B cell (primary cell): ENCODE data around the gene SPHK1. TPM values are rescaled to one million over a fixed set of nuclear protein-coding genes. Genes with fewer than 3 reads are reported as not detected.
A peak's percentile ranks its signal among the peaks of the same experiment; 100 is the strongest.

Source experiments
- ATAC-seq: fragments of 200-7000 bp; cut with Tn5 transposase; one replicate; pipeline ENCODE4 v1.10.0; 2021; ENCODE audit warnings: low read depth, mild to moderate bottlenecking, moderate number of reproducible peaks, moderate library complexity
- CTCF ChIA-PET: fragments of 350-600 bp; sonication (Branson Sonifier 250); formaldehyde crosslinking; loops from one replicate; lab custom pipeline; 2021; ENCODE audit warnings: antibody characterized with exemption, inconsistent platforms; lab: Charles Lee
- POLR2A ChIA-PET: fragments of 350-600 bp; sonication (Branson Sonifier 250); formaldehyde crosslinking; loops from one replicate; lab custom pipeline; 2021; ENCODE audit warnings: antibody characterized with exemption; lab: Charles Lee
- DNase-seq: peaks from one replicate; pipeline ENCODE4 v3.0.0; 2013
- H2AFZ ChIP-seq: 2 replicates; pipeline ENCODE4 v1.6.1; 2012; ENCODE audit warnings: mild to moderate bottlenecking, low read depth, low read length; ENCODE audit not compliant: insufficient read depth, poor library complexity, severe bottlenecking
- H3K27ac ChIP-seq, 2 donors: 1 replicate in 1 of 2; 2 replicates in 1 of 2; pipeline ENCODE4 v1.5.1; 2012 to 2013; ENCODE audit warnings: low read length in 2 of 2, mild to moderate bottlenecking in 2 of 2, moderate library complexity in 1 of 2
- H3K27me3 ChIP-seq, 4 experiments: fragments of 200-600 bp in 1 of 4; sonication (generic) in 1 of 4; replicated peaks in 1 of 4; 1 replicate in 2 of 4; 2 replicates in 2 of 4; pipeline versions ENCODE4 v1.6.1 to v1.7.0; 2013 to 2016; ENCODE audit warnings: low read length in 3 of 4, mild to moderate bottlenecking in 2 of 4, mixed read lengths in 1 of 4, moderate library complexity in 1 of 4; ENCODE audit not compliant: insufficient read depth in 4 of 4, control insufficient read depth in 3 of 4; ENCODE audit errors: control extremely low read depth in 1 of 4
- H3K36me3 ChIP-seq, 2 experiments: replicated peaks in 1 of 2; 1 replicate in 1 of 2; 2 replicates in 1 of 2; pipeline versions ENCODE4 v1.6.1 to v1.7.1; 2013; ENCODE audit warnings: low read length in 1 of 2; ENCODE audit not compliant: insufficient read depth in 2 of 2, control insufficient read depth in 1 of 2; ENCODE audit errors: control extremely low read depth in 1 of 2, extremely low read depth in 1 of 2
- H3K4me1 ChIP-seq, 2 donors: fragments of 200-600 bp in 1 of 2; sonication (generic) in 1 of 2; 1 replicate in 1 of 2; 2 replicates in 1 of 2; pipeline versions ENCODE4 v1.5.1 to v1.6.1; 2013 to 2017; ENCODE audit warnings: low read length in 2 of 2; ENCODE audit not compliant: control insufficient read depth in 2 of 2, insufficient read depth in 2 of 2
- H3K4me2 ChIP-seq: replicated peaks from 2 replicates; pipeline ENCODE3; 2012; ENCODE audit warnings: mild to moderate bottlenecking, low read depth, low read length; ENCODE audit not compliant: poor library complexity, severe bottlenecking
- H3K4me3 ChIP-seq, 5 experiments: fragments of 200-600 bp in 1 of 5; sonication (generic) in 1 of 5; 1 replicate in 3 of 5; 2 replicates in 2 of 5; pipeline versions ENCODE4 v1.5.1 to v1.7.0; 2011 to 2016; ENCODE audit warnings: low read length in 4 of 5, mild to moderate bottlenecking in 4 of 5, low read depth in 2 of 5, control low read depth in 1 of 5, moderate library complexity in 1 of 5; ENCODE audit not compliant: insufficient read depth in 1 of 5; ENCODE audit errors: control extremely low read depth in 1 of 5, extremely low read depth in 1 of 5
- H3K79me2 ChIP-seq: fragments of 200-600 bp; sonication (generic); one replicate; pipeline ENCODE4 v1.6.0; 2016; ENCODE audit warnings: low read length; ENCODE audit not compliant: control insufficient read depth, insufficient read depth
- H3K9ac ChIP-seq: fragments of 200-600 bp; sonication (generic); 2 replicates; pipeline ENCODE4 v1.6.1; 2017; ENCODE audit warnings: mild to moderate bottlenecking, low read length, moderate library complexity
- H3K9me3 ChIP-seq, 3 donors: one replicate each; pipeline versions ENCODE4 v1.6.1 to v1.7.1; 2013; ENCODE audit warnings: low read length in 2 of 3; ENCODE audit not compliant: control insufficient read depth in 2 of 3, insufficient read depth in 1 of 3; ENCODE audit errors: control extremely low read depth in 1 of 3
- H4K20me1 ChIP-seq: 2 replicates; pipeline ENCODE4 v1.6.0; 2012; ENCODE audit warnings: mild to moderate bottlenecking, low read length; ENCODE audit not compliant: insufficient read depth, control insufficient read depth, poor library complexity, severe bottlenecking
- H3K27ac Mint-ChIP-seq: one replicate; pipeline ENCODE4 v1.8.0; 2021; ENCODE audit warnings: mixed read lengths
- H3K27me3 Mint-ChIP-seq: one replicate; pipeline ENCODE4 v1.8.0; 2021; ENCODE audit warnings: mixed read lengths
- H3K4me1 Mint-ChIP-seq: one replicate; pipeline ENCODE4 v1.8.0; 2021; ENCODE audit warnings: mixed read lengths
- H3K4me3 Mint-ChIP-seq: one replicate; pipeline ENCODE4 v1.8.0; 2021; ENCODE audit warnings: mixed read lengths
- H3K9me3 Mint-ChIP-seq: one replicate; pipeline ENCODE4 v1.8.0; 2022; ENCODE audit warnings: mixed read lengths; ENCODE audit not compliant: insufficient read depth
- EZH2 ChIP-seq: IDR thresholded peaks from 2 replicates; pipeline ENCODE4 v1.6.1; 2012; ENCODE audit warnings: borderline replicate concordance, low read depth, mild to moderate bottlenecking, moderate library complexity, low read length; ENCODE audit not compliant: insufficient read depth, poor library complexity, severe bottlenecking
- WGBS: methylation state at CpG from one replicate; pipeline ENCODE4 v1.1.5; 2013; ENCODE audit warnings: missing lambda C conversion rate; ENCODE audit not compliant: insufficient coverage; 5-methylcytosine and 5-hydroxymethylcytosine counted together
- intact Hi-C: fragments of 100-400 bp; cut with micrococcal nuclease; formaldehyde crosslinking; loops from one replicate; pipeline ENCODE4 v1.10.0; 2022
- polyA plus RNA-seq: library from polyadenylated mRNA; depleted of rRNA; stranded (reverse); fragments of >200 nt; gene quantifications from 2 replicates; pipeline ENCODE4 v1.2.3, GENCODE V29; 2012
- total RNA-seq, 2 donors: library from RNA; stranded (reverse); fragments of 120-200 nt in 1 of 2; gene quantifications; 1 replicate in 1 of 2; 2 replicates in 1 of 2; pipeline versions ENCODE4 v1.2.3 to v1.2.4, GENCODE V29; 2013 to 2022
- TF ChIP-seq, protein P1 (sequence below): fragments of 200-600 bp; IDR thresholded peaks from one replicate; pipeline ENCODE4 v1.8.0; 2022; ENCODE audit warnings: antibody characterized with exemption, mild to moderate bottlenecking

SPHK1 gene
- total and polyA plus RNA-seq, 2 donors (not counting 1 experiment from before 2014, with no cell fraction given): 1.1 to 2.4 TPM

DNA sequence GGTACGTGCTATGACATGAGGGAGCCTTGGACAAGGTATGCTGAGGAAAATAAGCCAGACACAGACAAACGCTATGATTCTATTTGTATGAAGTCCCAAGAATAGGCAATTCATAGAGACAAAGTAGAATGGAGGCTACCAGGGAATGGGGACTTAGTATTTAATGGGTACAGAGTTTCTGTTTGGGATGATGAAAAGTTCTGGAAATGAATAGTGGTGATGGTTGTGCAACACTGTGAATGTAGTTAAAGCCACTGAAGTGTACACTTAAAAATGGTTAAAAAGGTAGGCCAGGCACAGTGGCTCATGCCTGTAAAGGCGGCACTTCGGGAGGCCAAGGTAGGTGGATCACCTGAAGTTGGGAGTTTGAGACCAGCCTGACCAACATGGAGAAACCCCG is 33.9 kb upstream of the SPHK1 start:
- no peaks in the 10 kb centered on the region for H3K9me3 ChIP-seq
- Mint-ChIP-seq H3K4me3 (no peak overlapping the region), H3K4me1 (peaks cover 21% of the 10 kb centered on the region), H3K9me3 (no peaks in the 10 kb centered on the region), H3K27ac (no peak overlapping the region), H3K27me3 (no peaks in the 10 kb centered on the region)
- POLR2A ChIA-PET: no interaction called here
- no peak overlapping the region for H3K9ac ChIP-seq
- no peak overlapping the region for H3K4me3 ChIP-seq
- DNase-seq: no peak
- no peaks in the 10 kb centered on the region for H4K20me1 ChIP-seq
- no peaks in the 10 kb centered on the region for H3K27me3 ChIP-seq
- CTCF ChIA-PET: interaction anchor here (0.6 kb wide), 1 partner anchor 85 kb away, joined by 3 read pairs; no protein-coding TSS in a partner anchor
- no peak overlapping the region for H3K27ac ChIP-seq
- no peak for ATAC-seq
- WGBS: 100% methylated on average over 4 of the region's 5 CpGs
- H3K4me1 ChIP-seq: peaks cover 7 to 16% of the 10 kb centered on the region in 2 donors
- intact Hi-C loops: loop anchor here (5.0 kb wide), 1 partner anchor 792 kb away; the partner anchor contains the start of gene SEC14L1
- H2AFZ ChIP-seq: no peak overlapping the region
- peaks cover 30% of the 10 kb centered on the region for H3K79me2 ChIP-seq
- peaks cover 4 to 17% of the 10 kb centered on the region in 2 experiments for H3K36me3 ChIP-seq
- no peak for TF ChIP-seq EZH2
- TF ChIP-seq, protein P1, sequence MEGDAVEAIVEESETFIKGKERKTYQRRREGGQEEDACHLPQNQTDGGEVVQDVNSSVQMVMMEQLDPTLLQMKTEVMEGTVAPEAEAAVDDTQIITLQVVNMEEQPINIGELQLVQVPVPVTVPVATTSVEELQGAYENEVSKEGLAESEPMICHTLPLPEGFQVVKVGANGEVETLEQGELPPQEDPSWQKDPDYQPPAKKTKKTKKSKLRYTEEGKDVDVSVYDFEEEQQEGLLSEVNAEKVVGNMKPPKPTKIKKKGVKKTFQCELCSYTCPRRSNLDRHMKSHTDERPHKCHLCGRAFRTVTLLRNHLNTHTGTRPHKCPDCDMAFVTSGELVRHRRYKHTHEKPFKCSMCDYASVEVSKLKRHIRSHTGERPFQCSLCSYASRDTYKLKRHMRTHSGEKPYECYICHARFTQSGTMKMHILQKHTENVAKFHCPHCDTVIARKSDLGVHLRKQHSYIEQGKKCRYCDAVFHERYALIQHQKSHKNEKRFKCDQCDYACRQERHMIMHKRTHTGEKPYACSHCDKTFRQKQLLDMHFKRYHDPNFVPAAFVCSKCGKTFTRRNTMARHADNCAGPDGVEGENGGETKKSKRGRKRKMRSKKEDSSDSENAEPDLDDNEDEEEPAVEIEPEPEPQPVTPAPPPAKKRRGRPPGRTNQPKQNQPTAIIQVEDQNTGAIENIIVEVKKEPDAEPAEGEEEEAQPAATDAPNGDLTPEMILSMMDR: no peak
- no peak overlapping the region for H3K4me2 ChIP-seq

GRCh38 chr17:76351526-76352071 is 32.8 kb upstream of the SPHK1 start:
- Histone ChIP-seq H2AFZ (no peak overlapping the region), H3K4me2 (no peak overlapping the region), H3K27ac (no peak overlapping the region), H3K27me3 (no peaks in the 10 kb centered on the region), H3K9me3 (no peaks in the 10 kb centered on the region), H3K4me3 (no peak overlapping the region), H3K79me2 (peaks cover 25% of the 10 kb centered on the region), H4K20me1 (no peaks in the 10 kb centered on the region), H3K4me1 (peaks cover 7 to 16% of the 10 kb centered on the region in 2 donors), H3K36me3 (peaks cover 2 to 8% of the 10 kb centered on the region in 2 experiments), H3K9ac (no peak overlapping the region)
- peak overlapping the region; percentile 32 for H3K4me3 Mint-ChIP-seq
- DNase-seq (no peak), ATAC-seq (no peak)
- H3K9me3 Mint-ChIP-seq: no peaks in the 10 kb centered on the region
- peak overlapping the region; percentile 16 for H3K27ac Mint-ChIP-seq
- ChIA-PET POLR2A (interaction anchor here (0.6 to 0.7 kb wide), 2 partner anchors 83 to 130 kb away, joined by 4 read pairs; no protein-coding TSS in a partner anchor), CTCF (interaction anchor here (0.8 to 3.9 kb wide), 3 partner anchors 33 to 72 kb away, joined by 3 to 32 read pairs (median 4); partner anchors contain the start of gene SPHK1)
- H3K4me1 Mint-ChIP-seq: peaks cover 21% of the 10 kb centered on the region
- H3K27me3 Mint-ChIP-seq: no peaks in the 10 kb centered on the region
- 100% methylated on average over 3 of the region's 9 CpGs for WGBS
- intact Hi-C loops: loop anchor here (2.0 to 5.0 kb wide), 2 partner anchors 279 to 791 kb away; partner anchors contain the start of genes SEC14L1 and SRP68
- no peak for TF ChIP-seq EZH2
- TF ChIP-seq, protein P1: no peak
